GM12878 (cell line): ENCODE results near the gene CORO1A. TPM values are rescaled to one million over a fixed set of nuclear protein-coding genes. Genes with fewer than 3 reads are reported as not detected.
"Not testable (repeated sequence)": the region's sequence is repeated elsewhere in the genome, so short reads cannot be mapped to it uniquely, and the experiment has no call there.

ENCODE experiments used
- ATAC-seq: fragments of 200-7000 bp; cut with Tn5 transposase; 3 replicates; pipeline ENCODE4 v1.9.1; 2020; ENCODE audit warnings: mild to moderate bottlenecking, moderate library complexity
- BruUV-seq: library from RNA; stranded (reverse); fragments of 400-500 nt; replicated peaks from 2 replicates; lab custom pipeline; 2021; lab: Mats Ljungman, UMichigan
- CTCF ChIA-PET: fragments of 300-600 bp; sonication (Branson Sonifier 250); formaldehyde crosslinking; extraction: SDS; loops from one replicate; lab custom pipeline; 2021; ENCODE audit warnings: inconsistent platforms; lab: Yijun Ruan, JAX
- POLR2A ChIA-PET: fragments of 350-600 bp; formaldehyde crosslinking; extraction: SDS; loops from one replicate; lab custom pipeline; 2021; ENCODE audit warnings: inconsistent platforms; lab: Charles Lee
- RAD21 ChIA-PET: fragments of 300-600 bp; sonication (Branson Sonifier 250); formaldehyde crosslinking; loops from one replicate; lab custom pipeline; 2023; ENCODE audit warnings: antibody characterized with exemption; ENCODE audit not compliant: unreplicated experiment; lab: Charles Lee
- SMC1A ChIA-PET: fragments of 300-600 bp; sonication (Branson Sonifier 250); formaldehyde crosslinking; loops from one replicate; lab custom pipeline; 2023; ENCODE audit not compliant: unreplicated experiment, uncharacterized antibody; lab: Charles Lee
- DNase-seq: peaks from one replicate; pipeline ENCODE4 v3.0.0-alpha.2; 2011; ENCODE audit warnings: low read depth, low spot score
- FAIRE-seq: peaks from 3 replicates; lab custom pipeline; 2011; peaks lifted over from hg19 to GRCh38; lab: Jason Lieb, UNC
- H2AFZ ChIP-seq: 2 replicates; pipeline ENCODE4 v1.6.0; 2011; ENCODE audit warnings: low read depth, low read length, control low read depth; ENCODE audit not compliant: control insufficient read depth
- H3K27ac ChIP-seq: 2 replicates; pipeline ENCODE4 v1.5.1; 2011; ENCODE audit warnings: control low read depth; ENCODE audit not compliant: control insufficient read depth, insufficient read depth
- H3K27me3 ChIP-seq, 2 experiments: replicated peaks in 1 of 2; 2 replicates each; pipeline versions ENCODE4 v1.6.0 to v1.6.1; 2011; ENCODE audit warnings: low read length in 1 of 2; ENCODE audit not compliant: control insufficient read depth in 2 of 2, insufficient read depth in 2 of 2
- H3K36me3 ChIP-seq, 2 experiments: 2 replicates each; pipeline ENCODE4 v1.5.1; 2011; ENCODE audit warnings: low read length in 1 of 2; ENCODE audit not compliant: control insufficient read depth in 2 of 2, insufficient read depth in 2 of 2
- H3K4me1 ChIP-seq: 2 replicates; pipeline ENCODE4 v1.6.1; 2011; ENCODE audit warnings: mild to moderate bottlenecking, low read length, moderate library complexity, mixed read lengths; ENCODE audit not compliant: control insufficient read depth, insufficient read depth
- H3K4me2 ChIP-seq: 2 replicates; pipeline ENCODE4 v1.6.0; 2011; ENCODE audit warnings: control low read depth; ENCODE audit not compliant: control insufficient read depth, insufficient read depth
- H3K4me3 ChIP-seq: fragments of 200-600 bp; sonication (generic); 2 replicates; pipeline ENCODE4 v1.5.1; 2016
- H3K79me2 ChIP-seq: 2 replicates; pipeline ENCODE4 v1.6.0; 2011; ENCODE audit warnings: low read length; ENCODE audit not compliant: control insufficient read depth, insufficient read depth
- H3K9ac ChIP-seq: 2 replicates; pipeline ENCODE4 v1.8.0; 2011; ENCODE audit warnings: low read length, control low read depth, mixed read lengths; ENCODE audit not compliant: control insufficient read depth, insufficient read depth
- H3K9me3 ChIP-seq: replicated peaks from 3 replicates; pipeline ENCODE4 v1.5.1; 2011; ENCODE audit warnings: mild to moderate bottlenecking, low read length; ENCODE audit not compliant: control insufficient read depth, insufficient read depth
- H4K20me1 ChIP-seq: 2 replicates; pipeline ENCODE4 v1.6.0; 2011; ENCODE audit not compliant: control insufficient read depth, insufficient read depth
- WGBS: methylation state at CpG from one replicate; pipeline ENCODE4 v1.1.6; 2016; ENCODE audit warnings: low lambda C conversion rate; ENCODE audit not compliant: insufficient replicate concordance, insufficient coverage; ENCODE audit errors: missing lambda C conversion rate; 5-methylcytosine and 5-hydroxymethylcytosine counted together
- in situ Hi-C: fragments of 300-500 bp; cut with MboI; formaldehyde crosslinking; loops from 9 replicates; pipeline ENCODE4 v1.14.3; 2018; ENCODE audit warnings: mixed read lengths
- intact Hi-C: fragments of 100-400 bp; cut with micrococcal nuclease; formaldehyde crosslinking; loops from one replicate; pipeline ENCODE4 v1.14.2; 2022; ENCODE audit not compliant: unreplicated experiment
- polyA plus RNA-seq, 11 experiments: library from polyadenylated mRNA; depleted of rRNA in 4 of 11; unstranded in 6 of 11; stranded (reverse) in 5 of 11; fragments of >200 nt; fragmentation: Nextera tagmentation in 4 of 11; fragmentation: Illumina TruSeq in 1 of 11; extraction: Ambion mirVana in 4 of 11; extraction: Trizol in 1 of 11; gene quantifications; 1 replicate in 1 of 11; 2 replicates in 10 of 11; pipeline versions ENCODE4 v1.2.1 to v1.2.3, GENCODE V29; 2011 to 2016; ENCODE audit warnings: inconsistent platforms in 2 of 11, missing spikeins in 2 of 11, low read depth in 1 of 11
- total RNA-seq, 4 experiments: library from RNA; depleted of rRNA in 3 of 4; stranded (reverse); fragments of >200 nt in 3 of 4; fragmentation: Illumina TruSeq in 1 of 4; extraction: Trizol in 1 of 4; gene quantifications; 2 replicates each; pipeline versions ENCODE4 v1.2.1 to v1.2.3, GENCODE V29; 2013 to 2021

The CORO1A gene
- total and polyA plus RNA-seq, 10 of the 15 experiments (the other 5 are each of a cell fraction or from before 2014, with no cell fraction given), result 16.3 to 1,464 (median 714) TPM

- H4K20me1 ChIP-seq, H3K36me3 ChIP-seq, H2AFZ ChIP-seq, H3K27me3 ChIP-seq, intact Hi-C loops, H3K27ac ChIP-seq, H3K9ac ChIP-seq, H3K4me3 ChIP-seq, SMC1A ChIA-PET, DNase-seq, BruUV-seq, POLR2A ChIA-PET, H3K4me2 ChIP-seq, CTCF ChIA-PET, RAD21 ChIA-PET, H3K9me3 ChIP-seq, H3K4me1 ChIP-seq, in situ Hi-C loops, H3K79me2 ChIP-seq, FAIRE-seq: not testable (repeated sequence)
- WGBS, result 0% methylated on average over 2 of the region's 9 CpGs
- peak; percentile 49 for ATAC-seq
Observed at GRCh38 chr16:30207063-30207704, 23.8 kb downstream of the CORO1A start.

DNA sequence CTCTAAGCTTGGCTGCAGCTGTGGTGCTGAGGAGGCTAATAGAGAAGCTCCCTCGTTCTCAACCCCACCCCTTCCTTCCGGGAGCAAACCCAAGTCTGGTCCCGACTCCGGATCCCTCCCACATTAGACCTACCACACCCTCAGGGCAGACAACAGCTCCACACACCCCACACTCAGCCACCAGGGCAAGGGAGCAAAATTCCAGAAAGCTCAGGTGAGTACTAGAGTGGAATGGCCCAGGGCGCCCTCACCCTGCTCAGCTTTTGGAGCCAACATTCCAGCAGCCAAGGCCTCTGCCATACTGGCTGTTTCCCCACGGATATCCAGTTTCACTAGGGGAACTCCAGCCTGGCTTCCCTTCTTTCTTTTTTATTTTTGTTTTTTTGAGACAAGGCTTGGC, 25.6 kb downstream of the CORO1A start:
- in situ Hi-C loops, result not testable (repeated sequence)
- WGBS, result 16% methylated on average over 4 of the region's 6 CpGs

DNA sequence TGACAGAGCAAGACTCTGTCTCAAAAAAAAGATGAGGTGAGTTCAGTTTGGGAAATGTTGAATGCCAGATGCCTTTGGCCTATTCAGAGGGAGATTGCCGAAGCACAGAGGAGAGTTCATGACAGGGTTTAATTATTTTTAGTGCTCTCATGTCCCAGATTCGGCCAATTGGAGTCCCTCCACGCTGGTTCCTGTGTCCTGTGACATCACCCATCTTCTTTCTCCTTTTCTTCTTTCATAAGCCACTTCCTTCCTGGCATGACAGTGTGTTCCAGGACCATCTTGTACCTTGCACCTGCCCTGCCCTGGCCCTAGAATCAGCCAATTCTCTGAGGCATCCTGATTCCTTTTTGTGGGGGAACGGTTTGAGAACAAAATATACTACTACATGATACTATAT, 28.0 kb downstream of the CORO1A start:
- DNase-seq, BruUV-seq: not testable (repeated sequence)

More for the DNA sequence above, 25.6 kb downstream of the CORO1A start:
- H3K9me3 ChIP-seq, H4K20me1 ChIP-seq, POLR2A ChIA-PET, intact Hi-C loops, SMC1A ChIA-PET, H3K9ac ChIP-seq, FAIRE-seq, H2AFZ ChIP-seq, H3K4me1 ChIP-seq, CTCF ChIA-PET, H3K27ac ChIP-seq, ATAC-seq, RAD21 ChIA-PET, H3K4me2 ChIP-seq, H3K79me2 ChIP-seq, H3K36me3 ChIP-seq, H3K27me3 ChIP-seq, DNase-seq, BruUV-seq, H3K4me3 ChIP-seq: not testable (repeated sequence)

GRCh38 chr16:30217082-30217481, 33.7 kb downstream of the CORO1A start:
- H3K36me3 ChIP-seq, FAIRE-seq, H2AFZ ChIP-seq, H3K9me3 ChIP-seq, DNase-seq, H3K9ac ChIP-seq, POLR2A ChIA-PET, ATAC-seq, CTCF ChIA-PET, in situ Hi-C loops, H3K79me2 ChIP-seq, H3K4me2 ChIP-seq, H3K27ac ChIP-seq, SMC1A ChIA-PET, RAD21 ChIA-PET, H4K20me1 ChIP-seq, H3K4me3 ChIP-seq, H3K4me1 ChIP-seq, BruUV-seq, H3K27me3 ChIP-seq, intact Hi-C loops: not testable (repeated sequence)
- WGBS, result 85% methylated on average over 3 of the region's 5 CpGs

More for the DNA sequence above, 28.0 kb downstream of the CORO1A start:
- intact Hi-C loops, H3K4me2 ChIP-seq, H3K9me3 ChIP-seq, RAD21 ChIA-PET, ATAC-seq, H3K4me1 ChIP-seq, H3K27me3 ChIP-seq, H3K4me3 ChIP-seq, SMC1A ChIA-PET, H3K27ac ChIP-seq, H4K20me1 ChIP-seq, CTCF ChIA-PET, POLR2A ChIA-PET, in situ Hi-C loops, H3K9ac ChIP-seq, H3K36me3 ChIP-seq, H3K79me2 ChIP-seq, H2AFZ ChIP-seq, FAIRE-seq: not testable (repeated sequence)
- no CpG with 5 or more reads among the region's 4 CpGs for WGBS
